ENCODE data around the gene ULK3. TPM values are rescaled to one million over a fixed set of nuclear protein-coding genes. Genes with fewer than 3 reads are reported as not detected.

ULK3 gene
- total RNA-seq, 2 experiments from 2014 or later: 37.8 to 38.9 TPM

DNA sequence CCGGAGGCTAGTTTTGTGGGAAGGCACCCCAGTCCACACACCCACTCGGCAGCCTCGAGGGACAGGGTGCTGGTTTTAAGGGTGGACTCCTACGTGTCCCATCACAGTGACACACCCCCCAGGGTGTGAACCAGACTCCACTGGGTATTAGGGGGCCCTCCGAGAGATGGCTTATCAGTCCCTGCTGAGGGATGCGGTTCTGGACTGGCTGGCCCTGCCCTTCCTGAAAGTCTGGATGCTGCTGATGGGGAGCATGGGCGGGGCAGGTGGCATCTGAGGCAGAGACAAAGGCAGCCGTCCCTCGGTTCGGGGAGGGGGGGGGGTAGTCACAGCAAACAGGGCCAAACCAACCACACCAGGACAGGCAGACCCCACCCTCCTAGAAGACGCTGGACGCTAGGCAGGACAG, 939 bp upstream of the ULK3 start:
- Histone ChIP-seq H3K4me3 (ENCODE audit: low read length) (peak overlapping the region; percentile 49), H3K27me3 (ENCODE audit: control insufficient read depth in 1 of 2, insufficient read depth in 2 of 2, low read length in 2 of 2) (no peaks in the 10 kb centered on the region), H3K4me1 (ENCODE audit: insufficient read depth, low read length) (peaks cover 61% of the 10 kb centered on the region), H3K27ac (ENCODE audit: low read depth in 1 of 2, low read length in 2 of 2) (peak overlapping the region; percentile 69 to 82), H3K36me3 (ENCODE audit: insufficient read depth, low read length) (peaks cover 34% of the 10 kb centered on the region), H3K9me3 (ENCODE audit: control insufficient read depth in 1 of 2, insufficient read depth in 1 of 2, low read length in 2 of 2) (no peaks in the 10 kb centered on the region)
- ChIA-PET CTCF (interaction anchor here (1.2 to 2.5 kb wide), 11 partner anchors 24 to 107 kb away, joined by 3 to 12 read pairs (median 6); no protein-coding TSS in a partner anchor), POLR2A (interaction anchor here (1.0 to 2.5 kb wide), 11 partner anchors 24 to 67 kb away, joined by 3 to 13 read pairs (median 6); partner anchors contain the start of genes CSK, FAM219B, MPI and SCAMP2)
- TF ChIP-seq, protein P1, sequence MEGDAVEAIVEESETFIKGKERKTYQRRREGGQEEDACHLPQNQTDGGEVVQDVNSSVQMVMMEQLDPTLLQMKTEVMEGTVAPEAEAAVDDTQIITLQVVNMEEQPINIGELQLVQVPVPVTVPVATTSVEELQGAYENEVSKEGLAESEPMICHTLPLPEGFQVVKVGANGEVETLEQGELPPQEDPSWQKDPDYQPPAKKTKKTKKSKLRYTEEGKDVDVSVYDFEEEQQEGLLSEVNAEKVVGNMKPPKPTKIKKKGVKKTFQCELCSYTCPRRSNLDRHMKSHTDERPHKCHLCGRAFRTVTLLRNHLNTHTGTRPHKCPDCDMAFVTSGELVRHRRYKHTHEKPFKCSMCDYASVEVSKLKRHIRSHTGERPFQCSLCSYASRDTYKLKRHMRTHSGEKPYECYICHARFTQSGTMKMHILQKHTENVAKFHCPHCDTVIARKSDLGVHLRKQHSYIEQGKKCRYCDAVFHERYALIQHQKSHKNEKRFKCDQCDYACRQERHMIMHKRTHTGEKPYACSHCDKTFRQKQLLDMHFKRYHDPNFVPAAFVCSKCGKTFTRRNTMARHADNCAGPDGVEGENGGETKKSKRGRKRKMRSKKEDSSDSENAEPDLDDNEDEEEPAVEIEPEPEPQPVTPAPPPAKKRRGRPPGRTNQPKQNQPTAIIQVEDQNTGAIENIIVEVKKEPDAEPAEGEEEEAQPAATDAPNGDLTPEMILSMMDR (IDR thresholded peaks at IDR 0.05): no peak
- Mint-ChIP-seq H3K4me3 (peak overlapping the region; percentile 93), H3K27me3 (no peaks in the 10 kb centered on the region), H3K9me3 (no peaks in the 10 kb centered on the region), H3K4me1 (ENCODE audit: low read depth) (peaks cover 56% of the 10 kb centered on the region), H3K27ac (peak overlapping the region; percentile 86), H3K36me3 (ENCODE audit: low read depth) (peaks cover 50% of the 10 kb centered on the region)
- DNase-seq (peak in 2 of 14 experiments; percentile 10 to 53), ATAC-seq (ENCODE audit: poor library complexity) (no peak)
- intact Hi-C loops (cut with DNase I, micrococcal nuclease): loop anchor here (1.0 to 10.0 kb wide), 12 partner anchors 29 to 358 kb away; partner anchors contain the start of genes MPI (in 2 of the 2), SCAMP2 (in 2 of the 2), ARID3B (in 1 of the 2) and C15orf39 (in 1 of the 2)

DNA sequence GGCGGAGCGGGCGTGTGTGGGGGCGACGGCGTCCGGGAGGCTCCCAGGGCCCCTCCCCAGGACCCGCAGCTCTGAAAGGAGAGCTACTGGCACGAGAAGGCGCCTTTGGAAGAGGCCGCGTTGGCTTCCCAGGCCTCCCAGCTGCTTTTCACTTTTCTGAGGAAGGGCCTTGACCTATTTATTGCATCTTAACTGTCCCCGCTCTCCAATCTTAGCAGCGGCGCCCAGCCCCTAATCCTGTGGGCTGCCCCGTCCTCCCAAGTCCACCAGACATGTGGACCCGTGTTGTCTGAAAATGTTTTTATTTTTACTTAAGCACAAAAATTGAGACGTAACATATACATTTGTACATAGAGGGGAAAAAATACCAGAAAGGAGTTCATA, 481 bp upstream of the ULK3 start:
- peaks cover 56% of the 10 kb centered on the region for H3K4me1 Mint-ChIP-seq (ENCODE audit: low read depth)
- intact Hi-C loops (cut with DNase I, micrococcal nuclease): loop anchor here (1.0 to 10.0 kb wide), 11 partner anchors 29 to 359 kb away; partner anchors contain the start of genes MPI (in 2 of the 2), SCAMP2 (in 2 of the 2), ARID3B (in 1 of the 2) and C15orf39 (in 1 of the 2)
- H3K4me3 Mint-ChIP-seq: peak overlapping the region; percentile 93
- peaks cover 50% of the 10 kb centered on the region for H3K36me3 Mint-ChIP-seq (ENCODE audit: low read depth)
- Histone ChIP-seq H3K4me1 (ENCODE audit: insufficient read depth, low read length) (peaks cover 61% of the 10 kb centered on the region), H3K4me3 (ENCODE audit: low read length) (peak overlapping the region; percentile 49), H3K27ac (ENCODE audit: low read depth in 1 of 2, low read length in 2 of 2) (peak overlapping the region; percentile 69 to 82), H3K27me3 (ENCODE audit: control insufficient read depth in 1 of 2, insufficient read depth in 2 of 2, low read length in 2 of 2) (no peaks in the 10 kb centered on the region), H3K36me3 (ENCODE audit: insufficient read depth, low read length) (peaks cover 34% of the 10 kb centered on the region), H3K9me3 (ENCODE audit: control insufficient read depth in 1 of 2, insufficient read depth in 1 of 2, low read length in 2 of 2) (no peaks in the 10 kb centered on the region)
- ATAC-seq (ENCODE audit: poor library complexity): no peak
- peak overlapping the region; percentile 86 for H3K27ac Mint-ChIP-seq
- DNase-seq: no peak
- ChIA-PET POLR2A (interaction anchor here (0.8 to 2.5 kb wide), 11 partner anchors 24 to 63 kb away, joined by 3 to 13 read pairs (median 6); partner anchors contain the start of genes FAM219B, MPI and SCAMP2), CTCF (interaction anchor here (1.2 to 2.5 kb wide), 9 partner anchors 26 to 73 kb away, joined by 3 to 12 read pairs (median 6); no protein-coding TSS in a partner anchor)
- H3K9me3 Mint-ChIP-seq: no peaks in the 10 kb centered on the region
- TF ChIP-seq, protein P1 (IDR thresholded peaks at IDR 0.05): peak; percentile 29
- H3K27me3 Mint-ChIP-seq: no peaks in the 10 kb centered on the region

DNA sequence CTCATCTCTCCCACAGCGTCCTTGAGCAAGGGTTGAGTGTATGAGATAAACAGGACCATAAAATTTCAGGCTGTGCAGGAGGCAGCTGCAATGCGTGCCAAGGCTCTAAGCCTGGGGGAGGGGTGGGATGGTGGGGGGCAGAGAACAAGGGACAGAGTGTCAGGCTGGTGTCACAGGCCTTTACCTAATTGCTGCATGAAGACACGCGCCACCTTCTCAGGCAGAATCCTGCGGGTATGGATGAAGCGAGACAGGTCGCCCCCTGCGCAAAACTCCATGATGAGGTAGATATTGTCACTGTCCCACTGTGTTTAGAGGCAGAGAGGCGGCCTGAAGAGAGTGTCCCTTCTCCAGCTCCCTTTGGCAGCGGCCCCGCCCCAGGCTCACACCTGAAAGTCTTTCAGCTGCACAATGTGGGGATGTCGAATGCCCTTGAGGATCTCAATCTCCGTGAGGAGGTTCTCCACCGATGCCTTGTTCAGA, 1.0 kb downstream of the ULK3 start:
- no peak overlapping the region for H3K27ac ChIP-seq (ENCODE audit: low read depth in 1 of 2, low read length in 2 of 2)
- H3K4me3 ChIP-seq (ENCODE audit: low read length): peak overlapping the region; percentile 95
- peak overlapping the region; percentile 92 for H3K4me3 Mint-ChIP-seq
- no peaks in the 10 kb centered on the region for H3K9me3 Mint-ChIP-seq
- peaks cover 61% of the 10 kb centered on the region for H3K4me1 ChIP-seq (ENCODE audit: insufficient read depth, low read length)
- ATAC-seq (ENCODE audit: poor library complexity): no peak
- peaks cover 52% of the 10 kb centered on the region for H3K4me1 Mint-ChIP-seq (ENCODE audit: low read depth)
- TF ChIP-seq, protein P1 (IDR thresholded peaks at IDR 0.05): no peak
- peaks cover 36% of the 10 kb centered on the region for H3K36me3 Mint-ChIP-seq (ENCODE audit: low read depth)
- peak overlapping the region; percentile 86 for H3K27ac Mint-ChIP-seq
- POLR2A ChIA-PET: interaction anchor here (1.3 to 2.5 kb wide), 9 partner anchors 31 to 64 kb away, joined by 4 to 13 read pairs (median 7); partner anchors contain the start of genes FAM219B, MPI and SCAMP2
- H3K9me3 ChIP-seq (ENCODE audit: control insufficient read depth in 1 of 2, insufficient read depth in 1 of 2, low read length in 2 of 2): no peaks in the 10 kb centered on the region
- intact Hi-C loops (cut with DNase I, micrococcal nuclease): loop anchor here (2.0 to 10.0 kb wide), 10 partner anchors 31 to 360 kb away; partner anchors contain the start of genes MPI (in 2 of the 2), ARID3B (in 1 of the 2), C15orf39 (in 1 of the 2) and COX5A (in 1 of the 2)
- CTCF ChIA-PET: interaction anchor here (1.5 to 2.5 kb wide), 4 partner anchors 54 to 66 kb away, joined by 4 to 7 read pairs (median 6); partner anchors contain the start of gene FAM219B
- H3K27me3 ChIP-seq (ENCODE audit: control insufficient read depth in 1 of 2, insufficient read depth in 2 of 2, low read length in 2 of 2): no peaks in the 10 kb centered on the region
- no peak for DNase-seq
- peaks cover 33% of the 10 kb centered on the region for H3K36me3 ChIP-seq (ENCODE audit: insufficient read depth, low read length)
- H3K27me3 Mint-ChIP-seq: no peaks in the 10 kb centered on the region

Data from CD4-positive, alpha-beta T cell (primary cell).